ENCODE results near the gene DAAM1. TPM values are rescaled to one million over a fixed set of nuclear protein-coding genes. Genes with fewer than 3 reads are reported as not detected.

Gene DAAM1
- total RNA-seq, 1 donor from 2014 or later, result 39.5 TPM

DNA sequence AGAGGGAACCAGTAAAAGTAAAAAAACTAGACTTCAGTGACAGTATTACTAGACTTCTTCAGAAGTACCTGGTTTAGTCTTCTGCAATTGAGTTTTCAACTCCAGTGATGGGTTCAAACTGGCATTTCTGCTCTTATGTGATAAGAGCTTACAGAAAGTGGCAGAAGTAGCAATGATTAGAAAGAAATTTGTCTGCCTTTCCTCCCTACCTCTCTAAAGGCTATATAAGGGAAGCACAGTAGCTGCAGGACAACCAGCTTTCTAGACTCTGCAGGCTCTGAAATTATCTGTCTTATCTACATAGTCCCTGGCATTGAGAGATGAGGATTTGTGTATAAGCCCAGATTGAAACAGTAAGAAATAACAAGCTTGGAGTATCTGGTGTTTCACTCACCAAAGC is 107.5 kb downstream of the DAAM1 start:
- Histone ChIP-seq H3K36me3 (no peaks in the 10 kb centered on the region), H3F3A (ENCODE audit: low read depth) (no peaks in the 10 kb centered on the region), H4K20me1 (ENCODE audit: low read depth) (no peaks in the 10 kb centered on the region), H2AFZ (replicated peaks) (no peak overlapping the region), H3K79me2 (ENCODE audit: low read depth) (no peaks in the 10 kb centered on the region), H3K9me3 (ENCODE audit: low read depth) (no peaks in the 10 kb centered on the region), H3K27me3 (no peaks in the 10 kb centered on the region), H3K9ac (no peak overlapping the region), H3K4me2 (no peak overlapping the region), H3K4me1 (no peaks in the 10 kb centered on the region), H3K4me3 (no peak overlapping the region), H3K27ac (no peak overlapping the region)
- H3K4me3 Mint-ChIP-seq, result no peak overlapping the region
- no peak for DNase-seq (ENCODE audit: low spot score)
- peaks cover 5% of the 10 kb centered on the region for H3K4me1 Mint-ChIP-seq
- no peaks in the 10 kb centered on the region for H3K9me3 Mint-ChIP-seq
- no peak for TF ChIP-seq EZH2 (IDR thresholded peaks at IDR 0.05)
- TF ChIP-seq, protein P1, sequence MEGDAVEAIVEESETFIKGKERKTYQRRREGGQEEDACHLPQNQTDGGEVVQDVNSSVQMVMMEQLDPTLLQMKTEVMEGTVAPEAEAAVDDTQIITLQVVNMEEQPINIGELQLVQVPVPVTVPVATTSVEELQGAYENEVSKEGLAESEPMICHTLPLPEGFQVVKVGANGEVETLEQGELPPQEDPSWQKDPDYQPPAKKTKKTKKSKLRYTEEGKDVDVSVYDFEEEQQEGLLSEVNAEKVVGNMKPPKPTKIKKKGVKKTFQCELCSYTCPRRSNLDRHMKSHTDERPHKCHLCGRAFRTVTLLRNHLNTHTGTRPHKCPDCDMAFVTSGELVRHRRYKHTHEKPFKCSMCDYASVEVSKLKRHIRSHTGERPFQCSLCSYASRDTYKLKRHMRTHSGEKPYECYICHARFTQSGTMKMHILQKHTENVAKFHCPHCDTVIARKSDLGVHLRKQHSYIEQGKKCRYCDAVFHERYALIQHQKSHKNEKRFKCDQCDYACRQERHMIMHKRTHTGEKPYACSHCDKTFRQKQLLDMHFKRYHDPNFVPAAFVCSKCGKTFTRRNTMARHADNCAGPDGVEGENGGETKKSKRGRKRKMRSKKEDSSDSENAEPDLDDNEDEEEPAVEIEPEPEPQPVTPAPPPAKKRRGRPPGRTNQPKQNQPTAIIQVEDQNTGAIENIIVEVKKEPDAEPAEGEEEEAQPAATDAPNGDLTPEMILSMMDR (IDR thresholded peaks at IDR 0.05), result no peak
- no peak for TF ChIP-seq EZH2phosphoT487 (IDR thresholded peaks at IDR 0.05)
- H3K27ac Mint-ChIP-seq, result no peak overlapping the region
- peaks cover 4% of the 10 kb centered on the region for H3K27me3 Mint-ChIP-seq (ENCODE audit: insufficient read depth, low read depth)
- peaks cover 26% of the 10 kb centered on the region for H3K36me3 Mint-ChIP-seq

DNA sequence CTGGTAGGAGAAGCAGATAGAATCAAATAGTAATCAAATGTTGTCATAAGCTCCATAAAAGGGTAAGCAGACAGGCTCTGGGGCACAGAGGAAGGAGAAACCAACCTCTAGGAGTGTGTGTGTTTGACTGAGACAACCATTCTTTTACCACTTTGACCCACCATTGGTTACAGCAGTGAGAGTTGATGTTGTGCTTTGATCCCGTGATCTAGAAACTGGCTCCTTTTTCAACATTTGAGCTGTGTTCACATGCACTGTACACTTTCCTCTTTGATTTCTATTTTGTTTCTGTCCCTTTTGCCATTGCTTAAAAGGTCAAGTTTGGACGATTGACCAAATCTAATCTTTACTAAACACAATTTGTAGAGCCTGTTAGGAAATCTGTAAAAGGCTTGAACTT is 108.0 kb downstream of the DAAM1 start:
- no peak overlapping the region for H3K27ac Mint-ChIP-seq

DNA sequence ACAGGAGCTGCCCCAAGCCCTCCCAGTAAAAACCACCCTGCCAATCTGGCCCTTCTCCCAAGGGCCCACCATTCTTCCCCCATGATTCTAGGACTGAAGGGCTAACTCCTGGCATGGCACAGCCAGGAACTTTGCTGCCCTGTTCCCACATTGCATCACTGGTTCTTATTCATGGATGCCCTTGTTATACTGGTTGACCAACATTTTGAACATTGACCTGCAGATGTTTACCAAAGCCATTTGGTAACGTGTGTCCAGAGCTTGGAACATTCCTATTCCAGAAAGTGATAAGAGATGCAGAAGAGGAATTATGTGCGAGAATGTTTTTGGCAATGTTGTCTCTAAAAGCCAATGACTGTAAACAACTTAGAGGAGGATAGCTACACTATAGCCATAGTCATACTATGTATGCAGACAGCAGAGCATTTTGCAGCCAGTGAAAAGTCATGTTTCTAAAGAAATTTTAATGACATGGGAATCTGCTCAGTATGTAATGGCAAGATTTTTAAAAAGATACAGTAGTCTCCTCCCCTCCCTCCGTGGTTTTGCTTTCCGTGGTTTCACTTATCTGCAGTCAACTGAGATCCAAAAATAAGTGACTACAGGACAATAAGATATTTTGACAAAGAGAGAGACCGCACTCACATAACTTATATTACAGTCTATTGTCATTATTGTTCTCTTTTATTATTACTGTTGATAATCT is 108.8 kb downstream of the DAAM1 start:
- Mint-ChIP-seq H3K4me3 (no peak overlapping the region), H3K9me3 (no peaks in the 10 kb centered on the region), H3K27ac (no peak overlapping the region), H3K36me3 (peaks cover 13% of the 10 kb centered on the region), H3K4me1 (peaks cover 5% of the 10 kb centered on the region), H3K27me3 (ENCODE audit: insufficient read depth, low read depth) (peaks cover 6% of the 10 kb centered on the region)
- Histone ChIP-seq H3K4me1 (no peaks in the 10 kb centered on the region), H3K27ac (no peak overlapping the region), H3K9ac (no peak overlapping the region), H3K4me2 (no peak overlapping the region), H3K79me2 (ENCODE audit: low read depth) (no peaks in the 10 kb centered on the region), H3K9me3 (ENCODE audit: low read depth) (no peaks in the 10 kb centered on the region), H2AFZ (replicated peaks) (no peak overlapping the region), H3K4me3 (no peak overlapping the region), H3K27me3 (no peaks in the 10 kb centered on the region), H3F3A (ENCODE audit: low read depth) (no peaks in the 10 kb centered on the region), H3K36me3 (no peaks in the 10 kb centered on the region), H4K20me1 (ENCODE audit: low read depth) (no peaks in the 10 kb centered on the region)
- no peak for DNase-seq (ENCODE audit: low spot score)
- no peak for TF ChIP-seq EZH2phosphoT487 (IDR thresholded peaks at IDR 0.05)
- no peak for TF ChIP-seq EZH2 (IDR thresholded peaks at IDR 0.05)
- TF ChIP-seq, protein P1 (IDR thresholded peaks at IDR 0.05), result no peak

More for the DNA sequence above, 108.0 kb downstream of the DAAM1 start:
- Mint-ChIP-seq H3K4me1 (peaks cover 5% of the 10 kb centered on the region), H3K27me3 (ENCODE audit: insufficient read depth, low read depth) (peaks cover 4% of the 10 kb centered on the region), H3K9me3 (no peaks in the 10 kb centered on the region), H3K36me3 (peaks cover 21% of the 10 kb centered on the region), H3K4me3 (no peak overlapping the region)
- Histone ChIP-seq H3K4me1 (no peaks in the 10 kb centered on the region), H2AFZ (replicated peaks) (no peak overlapping the region), H4K20me1 (ENCODE audit: low read depth) (no peaks in the 10 kb centered on the region), H3K9me3 (ENCODE audit: low read depth) (no peaks in the 10 kb centered on the region), H3K79me2 (ENCODE audit: low read depth) (no peaks in the 10 kb centered on the region), H3K36me3 (no peaks in the 10 kb centered on the region), H3K27me3 (no peaks in the 10 kb centered on the region), H3K4me2 (no peak overlapping the region), H3F3A (ENCODE audit: low read depth) (no peaks in the 10 kb centered on the region), H3K27ac (no peak overlapping the region), H3K4me3 (no peak overlapping the region), H3K9ac (no peak overlapping the region)
- no peak for DNase-seq (ENCODE audit: low spot score)
- TF ChIP-seq EZH2 (IDR thresholded peaks at IDR 0.05) (no peak), EZH2phosphoT487 (IDR thresholded peaks at IDR 0.05) (no peak)
- TF ChIP-seq, protein P1 (IDR thresholded peaks at IDR 0.05), result no peak
